ENCODE results near the gene PLEKHN1.
"Not testable (repeated sequence)": the region's sequence is repeated elsewhere in the genome, so short reads cannot be mapped to it uniquely, and the experiment has no call there.

PLEKHN1 gene

GRCh38 chr1:944341-945325, 21.6 kb upstream of the PLEKHN1 start:
- no peak for DNase-seq

GRCh38 chr1:945688-946556, 20.4 kb upstream of the PLEKHN1 start:
- DNase-seq: no peak

GRCh38 chr1:946811-947210, 19.5 kb upstream of the PLEKHN1 start:
- DNase-seq: not testable (repeated sequence)

GRCh38 chr1:947958-948357, 18.3 kb upstream of the PLEKHN1 start:
- no peak for DNase-seq

GRCh38 chr1:950268-950667, 16.0 kb upstream of the PLEKHN1 start:
- no peak for DNase-seq

GRCh38 chr1:950881-951280, 15.4 kb upstream of the PLEKHN1 start:
- DNase-seq: no peak

GRCh38 chr1:951364-951763, 14.9 kb upstream of the PLEKHN1 start:
- DNase-seq: no peak

- no peak for DNase-seq
Measured at GRCh38 chr1:952201-952600, 14.1 kb upstream of the PLEKHN1 start.

GRCh38 chr1:952603-953002, 13.7 kb upstream of the PLEKHN1 start:
- DNase-seq: no peak

- no peak for DNase-seq
Measured at GRCh38 chr1:953524-954320, 12.6 kb upstream of the PLEKHN1 start.

- no peak for DNase-seq
Measured at GRCh38 chr1:954927-955326, 11.4 kb upstream of the PLEKHN1 start.

GRCh38 chr1:955474-955873, 10.8 kb upstream of the PLEKHN1 start:
- DNase-seq: no peak

GRCh38 chr1:956636-957035, 9.6 kb upstream of the PLEKHN1 start:
- DNase-seq: no peak

GRCh38 chr1:958823-959730, 7.2 kb upstream of the PLEKHN1 start, which contains the start of gene NOC2L:
Gene NOC2L (minus strand): TSS chr1:959256. CDS start chr1:959240, 16 bp downstream.
- peak; percentile 93 for DNase-seq

GRCh38 chr1:959731-960362, 6.4 kb upstream of the PLEKHN1 start:
- DNase-seq: no peak

GRCh38 chr1:960363-961131, 5.7 kb upstream of the PLEKHN1 start, which contains the start of gene KLHL17:
Gene KLHL17 (plus strand): TSS chr1:960584. CDS start chr1:960694, 110 bp downstream.
- DNase-seq: peak; percentile 84

GRCh38 chr1:961132-961669, 5.1 kb upstream of the PLEKHN1 start:
- no peak for DNase-seq

- DNase-seq: no peak
Measured at GRCh38 chr1:962381-963300, 3.6 kb upstream of the PLEKHN1 start.

GRCh38 chr1:963301-963651, 3.0 kb upstream of the PLEKHN1 start:
- DNase-seq: no peak

All from stimulated activated naive CD4-positive, alpha-beta T cell treated with Interleukin-2 at 50 U/mL for 16 hours (primary cell).